Mucosa of rectum (tissue), 2 donors: Measurements from ENCODE around the gene KLHL26.

Source experiments
- H3K27ac ChIP-seq, 2 donors: one replicate each; pipeline ENCODE4 v1.7.0; 2013; ENCODE audit warnings: inconsistent platforms in 2 of 2, low read depth in 2 of 2, low read length in 2 of 2
- H3K27me3 ChIP-seq, 2 donors: one replicate each; pipeline ENCODE4 v1.7.0; 2013; ENCODE audit warnings: low read length in 2 of 2; ENCODE audit not compliant: control insufficient read depth in 2 of 2, insufficient read depth in 2 of 2
- H3K36me3 ChIP-seq, 2 donors: one replicate each; pipeline ENCODE4 v1.7.0; 2013; ENCODE audit warnings: low read length in 2 of 2; ENCODE audit not compliant: control insufficient read depth in 2 of 2, insufficient read depth in 2 of 2
- H3K4me1 ChIP-seq, 2 donors: one replicate each; pipeline ENCODE4 v1.7.0; 2013; ENCODE audit warnings: low read length in 2 of 2, mild to moderate bottlenecking in 1 of 2; ENCODE audit not compliant: control insufficient read depth in 2 of 2, insufficient read depth in 2 of 2
- H3K4me3 ChIP-seq, 2 donors: one replicate each; pipeline ENCODE4 v1.7.0; 2013; ENCODE audit warnings: low read length in 2 of 2
- H3K9ac ChIP-seq, 2 donors: one replicate each; pipeline ENCODE4 v1.7.0; 2013; ENCODE audit warnings: low read length in 2 of 2, low read depth in 1 of 2, mild to moderate bottlenecking in 1 of 2
- H3K9me3 ChIP-seq, 2 donors: one replicate each; pipeline ENCODE4 v1.7.0; 2013; ENCODE audit warnings: low read length in 2 of 2; ENCODE audit not compliant: control insufficient read depth in 2 of 2
- donor health status: healthy.
- donor health status: Normal muscosa, but diverticular disease.

Gene KLHL26

GRCh38 chr19:18657590-18658365 lies 20.9 kb downstream of the KLHL26 start:
- no peaks in the 10 kb centered on the region for H3K36me3 ChIP-seq
- peaks cover 0 to 5% of the 10 kb centered on the region in 2 donors for H3K4me1 ChIP-seq
- no peaks in the 10 kb centered on the region for H3K9me3 ChIP-seq
- H3K27me3 ChIP-seq, result no peaks in the 10 kb centered on the region
- no peak overlapping the region for H3K9ac ChIP-seq
- no peak overlapping the region for H3K27ac ChIP-seq
- H3K4me3 ChIP-seq, result no peak overlapping the region

GRCh38 chr19:18658366-18658855 lies 21.6 kb downstream of the KLHL26 start:
- H3K36me3 ChIP-seq, result no peaks in the 10 kb centered on the region
- H3K9ac ChIP-seq, result no peak overlapping the region
- H3K4me1 ChIP-seq, result peaks cover 0 to 5% of the 10 kb centered on the region in 2 donors

GRCh38 chr19:18659281-18660050 lies 22.6 kb downstream of the KLHL26 start:
- H3K9ac ChIP-seq, result peak overlapping the region in 1 of 2 donors; percentile 7
- H3K4me3 ChIP-seq, result no peak overlapping the region
- peak overlapping the region; percentile 45 to 53 for H3K27ac ChIP-seq
- peaks cover 0 to 5% of the 10 kb centered on the region in 2 donors for H3K4me1 ChIP-seq
- no peaks in the 10 kb centered on the region for H3K36me3 ChIP-seq
- no peaks in the 10 kb centered on the region for H3K9me3 ChIP-seq
- no peaks in the 10 kb centered on the region for H3K27me3 ChIP-seq

More at GRCh38 chr19:18658366-18658855, 21.6 kb downstream of the KLHL26 start:
- Histone ChIP-seq H3K9me3 (no peaks in the 10 kb centered on the region), H3K27ac (no peak overlapping the region), H3K4me3 (no peak overlapping the region), H3K27me3 (no peaks in the 10 kb centered on the region)

- Histone ChIP-seq H3K9me3 (no peaks in the 10 kb centered on the region), H3K27me3 (no peaks in the 10 kb centered on the region), H3K9ac (peak overlapping the region in 1 of 2 donors; percentile 7), H3K36me3 (no peaks in the 10 kb centered on the region), H3K27ac (peak overlapping the region; percentile 48 to 53), H3K4me3 (no peak overlapping the region), H3K4me1 (peaks cover 0 to 5% of the 10 kb centered on the region in 2 donors)
These were observed 23.5 kb downstream of the KLHL26 start for GRCh38 chr19:18660051-18660910.

GRCh38 chr19:18660939-18661670 lies 24.3 kb downstream of the KLHL26 start:
- no peaks in the 10 kb centered on the region for H3K9me3 ChIP-seq
- peak overlapping the region in 1 of 2 donors; percentile 48 for H3K27ac ChIP-seq
- no peaks in the 10 kb centered on the region for H3K27me3 ChIP-seq
- peaks cover 0 to 5% of the 10 kb centered on the region in 2 donors for H3K4me1 ChIP-seq
- no peak overlapping the region for H3K9ac ChIP-seq
- no peaks in the 10 kb centered on the region for H3K36me3 ChIP-seq
- no peak overlapping the region for H3K4me3 ChIP-seq

- Histone ChIP-seq H3K27me3 (no peaks in the 10 kb centered on the region), H3K9me3 (no peaks in the 10 kb centered on the region), H3K9ac (no peak overlapping the region), H3K27ac (no peak overlapping the region), H3K4me1 (peaks cover 0 to 5% of the 10 kb centered on the region in 2 donors), H3K4me3 (no peak overlapping the region), H3K36me3 (peaks cover 2 to 7% of the 10 kb centered on the region in 2 donors)
These were observed 26.3 kb downstream of the KLHL26 start for GRCh38 chr19:18662972-18663732.

GRCh38 chr19:18663940-18664530 lies 27.2 kb downstream of the KLHL26 start:
- H3K9ac ChIP-seq, result no peak overlapping the region
- H3K4me1 ChIP-seq, result peaks cover 0 to 5% of the 10 kb centered on the region in 2 donors
- peaks cover 6 to 12% of the 10 kb centered on the region in 2 donors for H3K36me3 ChIP-seq
- H3K4me3 ChIP-seq, result no peak overlapping the region
- no peak overlapping the region for H3K27ac ChIP-seq
- no peaks in the 10 kb centered on the region for H3K27me3 ChIP-seq
- no peaks in the 10 kb centered on the region for H3K9me3 ChIP-seq

- Histone ChIP-seq H3K27me3 (no peaks in the 10 kb centered on the region), H3K9ac (no peak overlapping the region), H3K4me3 (no peak overlapping the region), H3K4me1 (no peaks in the 10 kb centered on the region), H3K9me3 (no peaks in the 10 kb centered on the region), H3K27ac (peak overlapping the region in 1 of 2 donors; percentile 23), H3K36me3 (peaks cover 6 to 12% of the 10 kb centered on the region in 2 donors)
These were observed 29.0 kb downstream of the KLHL26 start for GRCh38 chr19:18665771-18666202.
